ENCODE measurements around the gene ESR2.

DNA sequence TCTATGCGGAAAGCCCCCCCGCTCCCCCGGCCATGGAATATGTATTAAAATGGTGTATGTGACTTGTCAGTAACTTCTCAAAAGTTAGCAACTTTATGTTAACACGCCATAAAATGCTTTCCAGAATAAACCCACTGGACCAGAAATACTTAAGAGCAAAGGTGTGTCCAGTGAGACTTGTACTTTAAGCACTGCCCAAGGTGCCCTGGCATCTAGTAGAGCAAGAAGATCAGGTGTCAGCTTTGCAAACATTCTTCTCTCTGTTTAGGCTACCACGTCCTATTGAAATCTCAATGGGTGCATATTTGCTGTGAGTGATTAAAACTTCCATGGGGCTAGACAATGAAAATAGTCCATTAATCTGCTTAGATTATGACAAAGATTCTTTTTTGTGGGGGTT lies 201.2 kb downstream of the ESR2 start:
- TF ChIP-seq CTCF (IDR thresholded peaks at IDR 0.05; ENCODE audit: low read depth, low read length): no peak
- TF ChIP-seq EZH2phosphoT487 (IDR thresholded peaks at IDR 0.05; ENCODE audit: low read depth): no peak

Data from OCI-LY3 (cell line).